ENCODE measurements around the gene SEC62. TPM values are rescaled to one million over a fixed set of nuclear protein-coding genes. Genes with fewer than 3 reads are reported as not detected.

SEC62 gene
- total RNA-seq, 2 experiments from 2014 or later, result 64.5 to 176 TPM

GRCh38 chr3:169969174-169970095, 2.8 kb downstream of the SEC62 start:
- H3K4me2 ChIP-seq (ENCODE audit: low read length), result peak overlapping the region; percentile 90
- TF ChIP-seq, protein P1, sequence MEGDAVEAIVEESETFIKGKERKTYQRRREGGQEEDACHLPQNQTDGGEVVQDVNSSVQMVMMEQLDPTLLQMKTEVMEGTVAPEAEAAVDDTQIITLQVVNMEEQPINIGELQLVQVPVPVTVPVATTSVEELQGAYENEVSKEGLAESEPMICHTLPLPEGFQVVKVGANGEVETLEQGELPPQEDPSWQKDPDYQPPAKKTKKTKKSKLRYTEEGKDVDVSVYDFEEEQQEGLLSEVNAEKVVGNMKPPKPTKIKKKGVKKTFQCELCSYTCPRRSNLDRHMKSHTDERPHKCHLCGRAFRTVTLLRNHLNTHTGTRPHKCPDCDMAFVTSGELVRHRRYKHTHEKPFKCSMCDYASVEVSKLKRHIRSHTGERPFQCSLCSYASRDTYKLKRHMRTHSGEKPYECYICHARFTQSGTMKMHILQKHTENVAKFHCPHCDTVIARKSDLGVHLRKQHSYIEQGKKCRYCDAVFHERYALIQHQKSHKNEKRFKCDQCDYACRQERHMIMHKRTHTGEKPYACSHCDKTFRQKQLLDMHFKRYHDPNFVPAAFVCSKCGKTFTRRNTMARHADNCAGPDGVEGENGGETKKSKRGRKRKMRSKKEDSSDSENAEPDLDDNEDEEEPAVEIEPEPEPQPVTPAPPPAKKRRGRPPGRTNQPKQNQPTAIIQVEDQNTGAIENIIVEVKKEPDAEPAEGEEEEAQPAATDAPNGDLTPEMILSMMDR (conservative IDR thresholded peaks at IDR 0.05; ENCODE audit: low read length), result no peak
- no peak for TF ChIP-seq EZH2phosphoT487 (IDR thresholded peaks at IDR 0.05; ENCODE audit: borderline replicate concordance, low read depth, low read length)
- H3K4me3 ChIP-seq (ENCODE audit: low read depth, low read length, poor library complexity, severe bottlenecking), result peak overlapping the region; percentile 81
- H3K4me1 ChIP-seq (ENCODE audit: insufficient read depth, low read length, poor library complexity, severe bottlenecking), result peaks cover 66% of the 10 kb centered on the region
- ChIA-PET CTCF (ENCODE audit: unreplicated experiment) (no interaction called here), POLR2A (interaction anchor here (0.7 to 10.1 kb wide), 14 partner anchors 9 to 392 kb away, joined by 3 to 559 read pairs (median 4); no protein-coding TSS in a partner anchor)
- BruUV-seq (replicated peaks), result no TSS peak
- H3K9me3 ChIP-seq (ENCODE audit: low read length), result peaks cover 4% of the 10 kb centered on the region; the same call in 1 of the 2 replicates
- no peaks in the 10 kb centered on the region for H3K9me2 ChIP-seq (ENCODE audit: insufficient read depth, low read length)
- peaks cover 68% of the 10 kb centered on the region for H3K36me3 ChIP-seq (ENCODE audit: insufficient read depth, low read length)
- peak; percentile 36 for DNase-seq (ENCODE audit: low spot score)
- peaks cover 88% of the 10 kb centered on the region for H3K79me2 ChIP-seq (ENCODE audit: insufficient read depth, low read depth, low read length)
- H3K27ac ChIP-seq (ENCODE audit: low read depth, low read length, poor library complexity, severe bottlenecking), result peak overlapping the region; percentile 88
- intact Hi-C loops (cut with micrococcal nuclease; ENCODE audit: unreplicated experiment), result no loop called here
- peaks cover 32% of the 10 kb centered on the region; the same call in 1 of the 2 replicates for H4K20me1 ChIP-seq (ENCODE audit: insufficient read depth, low read length)
- H2AFZ ChIP-seq (ENCODE audit: low read length), result no peak overlapping the region

DNA sequence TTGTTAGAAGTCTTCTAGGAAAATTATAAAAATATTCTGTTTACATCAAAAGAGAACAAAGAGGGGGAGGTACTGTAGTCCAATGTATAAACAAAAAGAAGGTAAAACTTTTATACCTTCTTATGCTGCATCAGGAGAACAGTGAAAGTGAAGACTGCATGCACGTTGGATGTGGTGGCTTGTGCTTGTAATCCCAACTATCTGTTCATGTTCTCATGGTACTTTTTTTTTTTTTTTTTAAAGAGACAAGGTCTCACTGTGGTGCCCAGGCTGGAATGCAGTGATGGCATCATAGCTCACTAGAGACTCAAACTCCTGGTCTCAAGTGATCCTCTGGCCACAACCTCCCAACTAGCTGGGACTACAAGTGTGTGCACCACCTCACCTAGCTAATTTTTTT, 4.2 kb downstream of the SEC62 start:
- no peaks in the 10 kb centered on the region for H3K9me3 ChIP-seq (ENCODE audit: low read length)
- no peak for TF ChIP-seq EZH2phosphoT487 (IDR thresholded peaks at IDR 0.05; ENCODE audit: borderline replicate concordance, low read depth, low read length)
- TF ChIP-seq, protein P1 (conservative IDR thresholded peaks at IDR 0.05; ENCODE audit: low read length), result no peak
- peaks cover 91% of the 10 kb centered on the region for H3K79me2 ChIP-seq (ENCODE audit: insufficient read depth, low read depth, low read length)
- peak overlapping the region; percentile 88 for H3K27ac ChIP-seq (ENCODE audit: low read depth, low read length, poor library complexity, severe bottlenecking)
- H4K20me1 ChIP-seq (ENCODE audit: insufficient read depth, low read length), result peaks cover 33% of the 10 kb centered on the region; the same call in 1 of the 2 replicates
- peak overlapping the region; percentile 90 for H3K4me2 ChIP-seq (ENCODE audit: low read length)
- H3K9me2 ChIP-seq (ENCODE audit: insufficient read depth, low read length), result no peaks in the 10 kb centered on the region
- CTCF ChIA-PET (ENCODE audit: unreplicated experiment), result no interaction called here
- peak overlapping the region; percentile 81 for H3K4me3 ChIP-seq (ENCODE audit: low read depth, low read length, poor library complexity, severe bottlenecking)
- peaks cover 64% of the 10 kb centered on the region for H3K4me1 ChIP-seq (ENCODE audit: insufficient read depth, low read length, poor library complexity, severe bottlenecking)
- H2AFZ ChIP-seq (ENCODE audit: low read length), result no peak overlapping the region
- POLR2A ChIA-PET, result interaction anchor here (0.6 to 10.1 kb wide), 12 partner anchors 8 to 929 kb away, joined by 3 to 559 read pairs (median 4); no protein-coding TSS in a partner anchor
- DNase-seq (ENCODE audit: low spot score), result no peak
- intact Hi-C loops (cut with micrococcal nuclease; ENCODE audit: unreplicated experiment), result no loop called here
- peaks cover 82% of the 10 kb centered on the region for H3K36me3 ChIP-seq (ENCODE audit: insufficient read depth, low read length)
- BruUV-seq (replicated peaks), result no TSS peak

Measured in OCI-LY7 (cell line).